ENCODE data around the gene SDK1.

The SDK1 gene

GRCh38 chr7:4277936-4278335 lies 976.9 kb downstream of the SDK1 start:
- Histone ChIP-seq H3K36me3 (no peaks in the 10 kb centered on the region), H3K4me3 (ENCODE audit: low read depth, low read length) (no peak overlapping the region), H3K27me3 (no peaks in the 10 kb centered on the region), H3K4me1 (no peaks in the 10 kb centered on the region), H3K9me3 (no peaks in the 10 kb centered on the region)
- TF ChIP-seq, protein P1, sequence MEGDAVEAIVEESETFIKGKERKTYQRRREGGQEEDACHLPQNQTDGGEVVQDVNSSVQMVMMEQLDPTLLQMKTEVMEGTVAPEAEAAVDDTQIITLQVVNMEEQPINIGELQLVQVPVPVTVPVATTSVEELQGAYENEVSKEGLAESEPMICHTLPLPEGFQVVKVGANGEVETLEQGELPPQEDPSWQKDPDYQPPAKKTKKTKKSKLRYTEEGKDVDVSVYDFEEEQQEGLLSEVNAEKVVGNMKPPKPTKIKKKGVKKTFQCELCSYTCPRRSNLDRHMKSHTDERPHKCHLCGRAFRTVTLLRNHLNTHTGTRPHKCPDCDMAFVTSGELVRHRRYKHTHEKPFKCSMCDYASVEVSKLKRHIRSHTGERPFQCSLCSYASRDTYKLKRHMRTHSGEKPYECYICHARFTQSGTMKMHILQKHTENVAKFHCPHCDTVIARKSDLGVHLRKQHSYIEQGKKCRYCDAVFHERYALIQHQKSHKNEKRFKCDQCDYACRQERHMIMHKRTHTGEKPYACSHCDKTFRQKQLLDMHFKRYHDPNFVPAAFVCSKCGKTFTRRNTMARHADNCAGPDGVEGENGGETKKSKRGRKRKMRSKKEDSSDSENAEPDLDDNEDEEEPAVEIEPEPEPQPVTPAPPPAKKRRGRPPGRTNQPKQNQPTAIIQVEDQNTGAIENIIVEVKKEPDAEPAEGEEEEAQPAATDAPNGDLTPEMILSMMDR (IDR thresholded peaks at IDR 0.05; ENCODE audit: low read depth, low read length), result no peak
- no peak for DNase-seq

DNA sequence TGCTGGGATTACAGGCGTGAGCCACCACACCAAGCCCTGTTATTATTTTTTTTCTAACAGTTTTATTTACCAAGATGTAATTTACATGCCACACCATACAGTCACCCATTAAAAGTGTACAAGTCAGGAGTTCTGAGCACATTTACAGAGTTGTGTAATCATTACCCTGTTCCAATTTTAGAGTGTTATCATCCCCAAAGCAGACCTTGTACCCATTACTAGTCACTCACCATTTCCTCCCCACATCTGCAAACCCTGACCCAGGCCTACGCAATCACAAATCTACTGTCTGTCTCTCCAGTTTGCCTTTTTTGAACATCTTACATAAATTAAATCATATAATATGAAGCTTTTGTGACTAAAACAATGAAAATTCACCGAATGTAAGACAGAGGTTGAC lies 978.2 kb downstream of the SDK1 start:
- Histone ChIP-seq H3K4me3 (ENCODE audit: low read depth, low read length) (no peak overlapping the region), H3K4me1 (no peaks in the 10 kb centered on the region), H3K36me3 (no peaks in the 10 kb centered on the region), H3K9me3 (no peaks in the 10 kb centered on the region), H3K27me3 (no peaks in the 10 kb centered on the region)
- DNase-seq, result no peak
- TF ChIP-seq, protein P1 (IDR thresholded peaks at IDR 0.05; ENCODE audit: low read depth, low read length), result no peak

DNA sequence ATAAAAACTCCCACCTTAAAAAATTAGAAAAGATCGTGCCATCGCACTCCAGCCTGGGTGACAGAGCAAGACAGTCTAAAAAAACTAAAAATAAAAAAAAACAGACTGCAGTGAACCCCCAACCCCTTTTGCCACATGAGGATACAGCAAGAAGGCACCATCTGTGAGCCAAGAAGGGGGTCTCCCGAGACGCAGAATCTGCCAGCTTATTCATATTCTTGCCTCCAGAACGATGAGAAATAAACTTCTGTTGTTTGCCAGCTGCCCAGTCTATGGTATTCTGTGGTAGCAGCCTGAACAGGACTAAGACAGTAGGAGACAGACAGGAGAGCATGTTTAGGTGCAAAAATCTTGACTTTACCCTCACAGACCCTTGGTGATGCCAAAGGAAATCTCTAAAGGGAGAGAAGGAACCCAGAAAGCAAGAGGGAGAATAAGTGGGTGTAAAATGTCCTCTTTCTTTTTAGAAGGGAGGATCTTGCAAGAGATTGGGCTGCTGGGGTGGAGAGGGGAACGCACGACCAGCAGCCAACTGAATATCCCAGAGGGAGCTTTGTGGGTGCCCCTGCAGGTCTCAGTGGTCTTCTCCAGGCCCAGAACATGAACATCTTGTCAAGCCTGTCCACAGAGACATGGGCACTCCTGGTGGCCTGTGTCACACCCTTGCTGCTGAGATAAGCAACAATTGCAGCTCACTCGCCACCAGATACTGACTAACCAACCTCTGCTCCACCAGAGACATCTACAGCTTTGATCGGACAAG lies 980.4 kb downstream of the SDK1 start:
- no peaks in the 10 kb centered on the region for H3K27me3 ChIP-seq
- TF ChIP-seq, protein P1 (IDR thresholded peaks at IDR 0.05; ENCODE audit: low read depth, low read length), result no peak
- H3K4me3 ChIP-seq (ENCODE audit: low read depth, low read length), result no peak overlapping the region
- no peaks in the 10 kb centered on the region for H3K9me3 ChIP-seq
- no peak for DNase-seq
- H3K4me1 ChIP-seq, result no peaks in the 10 kb centered on the region
- no peaks in the 10 kb centered on the region for H3K36me3 ChIP-seq

GRCh38 chr7:4282434-4283223 lies 981.6 kb downstream of the SDK1 start:
- DNase-seq, result no peak
- Histone ChIP-seq H3K9me3 (no peaks in the 10 kb centered on the region), H3K36me3 (no peaks in the 10 kb centered on the region), H3K4me1 (no peaks in the 10 kb centered on the region), H3K4me3 (ENCODE audit: low read depth, low read length) (no peak overlapping the region), H3K27me3 (no peaks in the 10 kb centered on the region)
- TF ChIP-seq, protein P1 (IDR thresholded peaks at IDR 0.05; ENCODE audit: low read depth, low read length), result no peak

DNA sequence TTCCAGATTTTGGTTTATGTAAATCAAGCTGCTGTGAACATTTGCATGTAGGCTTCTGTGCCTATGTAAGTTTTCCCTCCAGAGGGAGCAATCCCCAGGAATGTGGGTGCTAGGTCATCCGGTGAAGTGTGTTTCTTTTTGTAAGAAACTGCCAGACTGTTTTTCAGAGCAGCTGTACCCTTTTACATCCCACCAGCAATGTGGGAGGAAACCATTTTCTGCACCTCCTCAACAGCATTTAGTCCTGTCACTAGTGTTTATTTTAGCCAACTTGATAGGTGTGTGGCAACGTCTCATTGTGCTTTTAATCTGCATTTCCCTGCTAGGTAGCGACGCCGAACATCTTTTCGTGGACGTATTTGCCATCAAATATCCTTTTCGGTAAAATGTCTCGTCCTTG lies 985.3 kb downstream of the SDK1 start:
- Histone ChIP-seq H3K9me3 (no peaks in the 10 kb centered on the region), H3K36me3 (no peaks in the 10 kb centered on the region), H3K4me1 (no peaks in the 10 kb centered on the region), H3K4me3 (ENCODE audit: low read depth, low read length) (no peak overlapping the region), H3K27me3 (no peaks in the 10 kb centered on the region)
- DNase-seq, result no peak
- TF ChIP-seq, protein P1 (IDR thresholded peaks at IDR 0.05; ENCODE audit: low read depth, low read length), result no peak
